NB4 (cell line): ENCODE data around the gene PPL.

Source experiments
- MYC ChIP-seq: IDR thresholded peaks from 2 replicates; pipeline ENCODE4 v1.6.1; 2011; ENCODE audit warnings: low read depth, low read length
- POLR2A ChIP-seq: IDR thresholded peaks from 2 replicates; pipeline ENCODE4 v1.6.1; 2011; ENCODE audit warnings: mild to moderate bottlenecking; ENCODE audit not compliant: insufficient read length; ENCODE audit errors: extremely low read depth
- TF ChIP-seq, protein P1 (sequence below): IDR thresholded peaks from one replicate; pipeline ENCODE4 v1.5.1; 2012; ENCODE audit warnings: low read depth, low read length

DNA sequence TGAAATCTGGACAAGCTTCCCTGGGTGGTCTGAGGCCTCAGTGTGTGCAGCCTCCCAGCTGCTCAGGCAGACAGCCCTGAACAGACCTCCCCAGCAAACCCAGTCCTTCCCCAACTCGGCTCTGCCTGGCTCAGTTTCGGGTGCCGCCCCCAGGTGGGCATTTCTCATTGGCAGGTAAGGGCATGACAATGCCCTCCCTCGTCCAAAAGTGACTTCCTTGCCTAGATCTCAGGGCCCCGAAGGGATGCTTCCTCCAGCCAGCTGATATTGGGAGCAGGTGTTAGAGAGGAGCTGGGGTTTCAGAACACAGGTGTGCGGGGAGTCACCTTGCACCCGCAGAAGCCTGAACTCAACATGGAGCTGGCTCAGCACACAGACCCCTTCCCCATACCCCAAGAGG lies 3.8 kb upstream of the PPL start:
- TF ChIP-seq, protein P1, sequence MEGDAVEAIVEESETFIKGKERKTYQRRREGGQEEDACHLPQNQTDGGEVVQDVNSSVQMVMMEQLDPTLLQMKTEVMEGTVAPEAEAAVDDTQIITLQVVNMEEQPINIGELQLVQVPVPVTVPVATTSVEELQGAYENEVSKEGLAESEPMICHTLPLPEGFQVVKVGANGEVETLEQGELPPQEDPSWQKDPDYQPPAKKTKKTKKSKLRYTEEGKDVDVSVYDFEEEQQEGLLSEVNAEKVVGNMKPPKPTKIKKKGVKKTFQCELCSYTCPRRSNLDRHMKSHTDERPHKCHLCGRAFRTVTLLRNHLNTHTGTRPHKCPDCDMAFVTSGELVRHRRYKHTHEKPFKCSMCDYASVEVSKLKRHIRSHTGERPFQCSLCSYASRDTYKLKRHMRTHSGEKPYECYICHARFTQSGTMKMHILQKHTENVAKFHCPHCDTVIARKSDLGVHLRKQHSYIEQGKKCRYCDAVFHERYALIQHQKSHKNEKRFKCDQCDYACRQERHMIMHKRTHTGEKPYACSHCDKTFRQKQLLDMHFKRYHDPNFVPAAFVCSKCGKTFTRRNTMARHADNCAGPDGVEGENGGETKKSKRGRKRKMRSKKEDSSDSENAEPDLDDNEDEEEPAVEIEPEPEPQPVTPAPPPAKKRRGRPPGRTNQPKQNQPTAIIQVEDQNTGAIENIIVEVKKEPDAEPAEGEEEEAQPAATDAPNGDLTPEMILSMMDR: no peak
- TF ChIP-seq POLR2A (no peak), MYC (no peak)
